GM12865 (cell line): ENCODE results near the gene CFAP46.
"Not testable (repeated sequence)": the region's sequence is repeated elsewhere in the genome, so short reads cannot be mapped to it uniquely, and the experiment has no call there.

Experiments used
- DNase-seq: peaks from one replicate; pipeline ENCODE4 v3.0.0; 2010; ENCODE audit warnings: low read depth
- H3K4me3 ChIP-seq: 2 replicates; pipeline ENCODE4 v1.5.1; 2011; ENCODE audit warnings: mild to moderate bottlenecking, low read depth, low read length, control low read depth
- TF ChIP-seq, protein P1 (sequence below): IDR thresholded peaks from 2 replicates; pipeline ENCODE4 v1.5.1; 2011; ENCODE audit warnings: low read length, control low read depth, low read depth, inconsistent platforms; ENCODE audit not compliant: insufficient read depth; ENCODE audit errors: missing control alignments

The CFAP46 gene

DNA sequence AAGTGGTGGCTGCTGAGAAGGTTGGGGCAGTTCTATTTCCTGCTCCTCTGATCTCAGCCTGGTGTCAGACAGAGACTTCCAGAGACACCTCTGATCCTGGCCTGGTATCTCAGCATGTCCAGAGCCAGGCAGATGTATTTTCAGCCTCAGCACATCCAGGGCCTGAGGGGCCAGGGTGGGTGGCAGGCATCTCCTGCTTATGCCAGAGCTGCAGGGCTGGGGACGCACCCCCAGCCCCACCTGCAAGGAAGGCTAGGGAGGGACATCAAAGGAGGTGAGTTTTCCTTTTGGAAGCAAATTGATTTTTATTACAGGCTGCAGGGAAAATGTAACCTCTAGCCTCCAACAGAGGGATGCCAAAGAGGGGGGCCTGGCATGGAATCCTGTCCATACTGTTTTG is 36.7 kb downstream of the CFAP46 start:
- no peak overlapping the region for H3K4me3 ChIP-seq
- TF ChIP-seq, protein P1, sequence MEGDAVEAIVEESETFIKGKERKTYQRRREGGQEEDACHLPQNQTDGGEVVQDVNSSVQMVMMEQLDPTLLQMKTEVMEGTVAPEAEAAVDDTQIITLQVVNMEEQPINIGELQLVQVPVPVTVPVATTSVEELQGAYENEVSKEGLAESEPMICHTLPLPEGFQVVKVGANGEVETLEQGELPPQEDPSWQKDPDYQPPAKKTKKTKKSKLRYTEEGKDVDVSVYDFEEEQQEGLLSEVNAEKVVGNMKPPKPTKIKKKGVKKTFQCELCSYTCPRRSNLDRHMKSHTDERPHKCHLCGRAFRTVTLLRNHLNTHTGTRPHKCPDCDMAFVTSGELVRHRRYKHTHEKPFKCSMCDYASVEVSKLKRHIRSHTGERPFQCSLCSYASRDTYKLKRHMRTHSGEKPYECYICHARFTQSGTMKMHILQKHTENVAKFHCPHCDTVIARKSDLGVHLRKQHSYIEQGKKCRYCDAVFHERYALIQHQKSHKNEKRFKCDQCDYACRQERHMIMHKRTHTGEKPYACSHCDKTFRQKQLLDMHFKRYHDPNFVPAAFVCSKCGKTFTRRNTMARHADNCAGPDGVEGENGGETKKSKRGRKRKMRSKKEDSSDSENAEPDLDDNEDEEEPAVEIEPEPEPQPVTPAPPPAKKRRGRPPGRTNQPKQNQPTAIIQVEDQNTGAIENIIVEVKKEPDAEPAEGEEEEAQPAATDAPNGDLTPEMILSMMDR = no peak
- DNase-seq = no peak

DNA sequence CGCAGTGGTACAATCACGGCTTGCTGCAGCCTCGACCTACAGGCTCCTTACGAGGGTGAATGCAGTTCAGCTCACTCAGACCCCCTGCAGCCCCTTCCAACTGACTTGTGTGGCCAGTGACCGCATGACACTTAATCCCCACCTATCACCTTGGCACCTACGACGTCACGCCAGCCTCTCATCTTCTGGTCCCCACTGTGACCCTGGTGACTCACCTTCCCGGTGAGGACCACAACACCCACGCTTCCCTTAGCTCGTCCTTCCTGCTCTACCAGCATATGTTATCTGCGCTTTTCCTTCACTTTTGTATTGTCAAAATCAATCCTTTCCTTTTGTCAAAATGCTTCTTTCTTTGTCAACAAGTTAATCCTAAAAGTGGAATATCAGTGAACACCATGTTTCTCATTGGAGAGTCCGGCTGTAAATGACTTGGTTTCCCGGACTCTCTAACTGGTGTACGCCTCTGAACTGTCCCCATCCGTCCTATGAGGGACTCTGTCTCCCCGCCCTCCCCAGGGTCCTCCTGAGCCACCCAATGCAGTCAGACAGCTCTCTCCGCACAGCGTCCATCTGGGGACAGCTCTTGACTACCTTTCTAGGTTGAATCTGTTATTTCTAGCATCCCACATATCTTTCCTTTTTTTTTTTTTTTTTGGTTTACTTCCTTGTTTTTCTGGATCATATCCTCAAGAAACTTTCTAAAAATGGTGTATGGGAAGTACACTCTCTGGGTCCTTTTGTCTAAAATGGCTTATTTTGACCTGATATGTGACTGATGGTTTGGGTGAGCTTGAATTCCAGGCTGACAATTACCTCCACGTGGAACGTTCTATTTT is 37.3 kb downstream of the CFAP46 start:
- no peak for DNase-seq
- H3K4me3 ChIP-seq = no peak overlapping the region
- TF ChIP-seq, protein P1 = no peak

DNA sequence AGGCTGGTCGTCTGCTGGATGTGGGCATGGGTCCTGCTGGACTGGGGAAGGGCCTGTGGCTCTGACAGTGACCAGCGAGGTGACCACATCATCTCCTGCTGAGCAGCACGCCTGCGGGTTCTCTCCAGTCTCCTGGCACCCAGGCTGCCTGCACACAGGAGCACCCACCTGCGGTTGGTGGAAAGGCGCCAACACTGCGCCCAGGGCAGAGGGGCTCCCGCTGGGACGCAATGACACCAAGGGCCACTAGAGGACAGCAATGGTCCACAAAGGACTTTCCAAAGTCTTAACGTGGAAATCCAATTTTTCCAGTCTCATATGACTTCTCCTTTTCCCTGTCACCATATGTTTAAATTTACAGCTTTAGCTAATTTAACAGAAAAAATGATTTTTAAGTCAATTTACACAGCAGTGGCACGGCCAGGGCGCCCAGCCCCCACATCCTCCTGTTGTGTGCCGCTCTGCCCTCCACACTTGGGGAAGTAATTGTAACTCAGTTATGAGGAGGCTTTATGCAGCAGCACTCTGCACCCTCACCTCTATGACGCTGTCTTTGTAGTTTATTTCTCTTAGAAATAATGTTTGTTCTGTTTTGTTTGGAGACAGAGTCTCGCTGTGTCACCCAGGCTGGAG is 38.1 kb downstream of the CFAP46 start:
- TF ChIP-seq, protein P1 = peak; percentile 54
- DNase-seq = no peak
- H3K4me3 ChIP-seq = no peak overlapping the region

DNA sequence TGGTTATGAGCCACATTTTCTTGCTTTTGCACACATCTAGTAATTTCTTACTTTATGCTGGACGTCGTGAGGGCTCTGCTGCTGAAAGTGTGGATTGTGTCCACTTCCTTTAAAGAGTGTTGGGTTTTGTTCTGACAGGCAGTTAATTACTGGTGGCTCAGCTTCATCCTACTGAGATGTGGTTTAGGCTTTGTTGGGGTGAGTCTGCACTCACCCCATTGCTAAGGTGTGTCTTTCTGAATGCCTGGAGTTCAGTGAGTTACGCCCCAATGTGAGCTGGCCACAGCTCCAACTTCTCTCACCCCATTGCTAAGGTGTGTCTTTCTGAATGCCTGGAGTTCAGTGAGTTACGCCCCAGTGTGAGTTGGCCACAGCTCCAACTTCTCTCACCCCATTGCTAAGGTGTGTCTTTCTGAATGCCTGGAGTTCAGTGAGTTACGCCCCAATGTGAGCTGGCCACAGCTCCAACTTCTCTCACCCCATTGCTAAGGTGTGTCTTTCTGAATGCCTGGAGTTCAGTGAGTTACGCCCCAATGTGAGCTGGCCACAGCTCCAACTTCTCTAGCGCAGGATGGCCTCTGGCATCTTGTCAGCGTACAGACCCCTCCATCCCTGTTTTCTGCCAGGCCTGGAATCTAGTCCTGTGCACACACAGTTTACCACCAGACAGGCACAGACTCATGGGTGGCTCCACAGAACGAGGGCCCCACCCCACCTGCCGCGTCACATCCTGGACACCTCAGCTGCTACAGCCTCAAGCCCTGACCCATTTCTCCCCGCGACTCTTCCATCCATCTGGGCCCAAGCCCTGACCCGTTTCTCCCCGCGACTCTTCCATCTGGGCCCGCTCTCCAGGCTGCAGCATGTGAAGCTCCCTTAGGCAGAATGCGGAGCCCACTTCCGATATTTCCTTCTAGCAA is 39.5 kb downstream of the CFAP46 start:
- H3K4me3 ChIP-seq, DNase-seq: not testable (repeated sequence)

DNA sequence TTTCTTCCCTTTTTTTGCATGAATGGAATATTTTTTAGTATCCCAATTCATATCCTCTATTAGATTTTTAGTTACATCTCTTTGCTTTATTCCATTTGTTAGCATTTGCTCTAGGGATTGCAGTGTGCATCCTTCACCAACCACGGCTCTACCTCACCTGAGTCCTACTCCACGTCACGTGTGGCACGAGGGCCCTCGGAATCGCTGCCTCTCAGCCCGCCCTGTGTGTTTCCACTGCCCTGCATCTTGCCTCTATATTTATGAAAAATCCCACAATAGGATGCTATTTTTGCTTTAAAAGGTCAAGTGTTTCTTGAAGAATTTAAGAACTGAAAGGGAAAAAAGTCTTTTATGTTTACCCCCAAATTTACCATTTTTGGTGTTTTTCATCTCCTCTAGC is 41.0 kb downstream of the CFAP46 start:
- no peak overlapping the region for H3K4me3 ChIP-seq
- no peak for DNase-seq
- TF ChIP-seq, protein P1 = no peak

DNA sequence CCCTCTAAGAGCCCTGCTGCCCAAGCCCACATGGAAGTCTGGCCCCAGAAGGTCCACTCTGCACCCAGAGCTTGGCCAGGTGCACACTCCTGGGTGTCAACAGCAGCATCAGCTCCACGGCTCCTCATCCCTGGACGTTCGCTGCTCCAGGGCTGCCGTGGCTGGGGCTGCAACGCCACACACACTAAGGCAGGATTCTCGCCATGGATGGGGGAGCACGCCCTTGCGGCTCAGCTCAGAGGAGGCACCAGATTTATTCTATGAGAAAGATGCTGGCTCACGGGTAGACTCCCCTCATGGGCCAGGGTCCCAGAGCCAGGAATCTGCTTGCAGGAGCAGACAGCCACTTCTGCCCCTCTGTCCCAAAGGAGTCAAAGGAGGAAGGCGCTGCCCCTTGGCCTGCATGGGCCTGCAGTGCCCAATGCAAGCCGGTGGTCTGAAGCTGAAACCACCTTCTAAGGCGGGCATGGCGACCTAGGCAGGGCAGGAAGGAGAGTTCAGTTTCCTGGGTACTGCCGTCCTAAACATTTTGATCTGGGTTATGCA is 42.1 kb downstream of the CFAP46 start:
- no peak for DNase-seq
- TF ChIP-seq, protein P1 = no peak
- no peak overlapping the region for H3K4me3 ChIP-seq

DNA sequence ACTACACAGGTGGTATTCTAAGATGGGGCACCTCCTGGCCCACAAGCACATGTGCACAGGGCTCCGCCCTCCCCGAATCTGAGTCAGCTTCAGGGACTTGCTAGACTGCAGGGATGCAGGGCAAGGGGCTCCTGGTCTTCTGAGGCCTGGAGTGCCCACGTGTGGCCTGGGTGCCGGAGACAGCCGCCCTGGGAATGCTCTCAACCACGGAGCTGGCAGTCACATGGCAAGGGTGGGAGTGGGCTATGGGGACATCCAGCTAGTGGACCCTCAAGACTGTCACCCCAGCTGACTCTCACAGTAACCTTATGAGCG is 42.7 kb downstream of the CFAP46 start:
- no peak for DNase-seq
- no peak overlapping the region for H3K4me3 ChIP-seq
- TF ChIP-seq, protein P1 = no peak
